H1 (cell line): Measurements from ENCODE around the gene INTS1. TPM values are rescaled to one million over a fixed set of nuclear protein-coding genes. Genes with fewer than 3 reads are reported as not detected.

Experiments
- CTCF ChIA-PET: fragments of 300-600 bp; sonication (Branson Sonifier 250); formaldehyde crosslinking; loops from one replicate; lab custom pipeline; 2021; ENCODE audit not compliant: partially characterized antibody; lab: Charles Lee
- POLR2A ChIA-PET: fragments of 300-600 bp; sonication (Branson Sonifier 250); formaldehyde crosslinking; loops from one replicate; lab custom pipeline; 2021; ENCODE audit warnings: inconsistent platforms; ENCODE audit not compliant: partially characterized antibody; lab: Charles Lee
- DNase-seq, 2 experiments: peaks; one replicate each; pipeline versions ENCODE4 v3.0.0 to v3.0.0-alpha.2; 2010 to 2022; ENCODE audit warnings: low spot score in 2 of 2, low read depth in 1 of 2, mixed read lengths in 1 of 2
- FAIRE-seq: peaks from 2 replicates; lab custom pipeline; 2011; peaks lifted over from hg19 to GRCh38; lab: Jason Lieb, UNC
- H2AFZ ChIP-seq: 2 replicates; pipeline ENCODE4 v1.8.1; 2012; ENCODE audit warnings: low read length, inconsistent platforms
- H2AK5ac ChIP-seq: 2 replicates; pipeline ENCODE4 v1.6.1; 2013; ENCODE audit warnings: low read depth, low read length
- H2BK120ac ChIP-seq: replicated peaks from 2 replicates; pipeline ENCODE3; 2013; ENCODE audit warnings: low read depth, low read length, inconsistent platforms
- H2BK12ac ChIP-seq: 2 replicates; pipeline ENCODE4 v1.6.1; 2013; ENCODE audit warnings: low read depth, low read length
- H2BK15ac ChIP-seq: 2 replicates; pipeline ENCODE4 v1.6.1; 2013; ENCODE audit warnings: low read length
- H2BK20ac ChIP-seq: 2 replicates; pipeline ENCODE4 v1.6.1; 2013; ENCODE audit warnings: low read length
- H2BK5ac ChIP-seq: 2 replicates; pipeline ENCODE4 v1.6.1; 2013; ENCODE audit warnings: low read depth, low read length
- H3K14ac ChIP-seq: 2 replicates; pipeline ENCODE4 v1.6.1; 2013; ENCODE audit warnings: inconsistent platforms; ENCODE audit not compliant: insufficient read length
- H3K18ac ChIP-seq: 2 replicates; pipeline ENCODE4 v1.6.1; 2013; ENCODE audit warnings: low read length; ENCODE audit errors: extremely low read depth
- H3K23ac ChIP-seq: 2 replicates; pipeline ENCODE4 v1.6.1; 2013; ENCODE audit warnings: inconsistent platforms; ENCODE audit not compliant: insufficient read length
- H3K23me2 ChIP-seq: 2 replicates; pipeline ENCODE4 v1.6.1; 2013; ENCODE audit warnings: low read depth, low read length
- H3K27ac ChIP-seq: 2 replicates; pipeline ENCODE4 v1.6.1; 2011; ENCODE audit warnings: low read depth, low read length, inconsistent platforms
- H3K27me3 ChIP-seq, 4 experiments: replicated peaks in 1 of 4; 1 replicate in 1 of 4; 2 replicates in 3 of 4; pipeline versions ENCODE4 v1.6.1 to v1.8.1; 2011 to 2013; ENCODE audit warnings: low read length in 3 of 4, mild to moderate bottlenecking in 3 of 4, inconsistent platforms in 2 of 4, mixed read lengths in 2 of 4, moderate library complexity in 1 of 4; ENCODE audit not compliant: control insufficient read depth in 3 of 4, insufficient read depth in 3 of 4; ENCODE audit errors: extremely low read depth in 1 of 4
- H3K36me3 ChIP-seq, 4 experiments: 2 replicates each; pipeline versions ENCODE4 v1.6.1 to v1.8.1; 2011 to 2013; ENCODE audit warnings: mild to moderate bottlenecking in 4 of 4, low read length in 3 of 4, moderate library complexity in 2 of 4, control low read depth in 1 of 4, inconsistent platforms in 1 of 4; ENCODE audit not compliant: insufficient read depth in 4 of 4, control insufficient read depth in 2 of 4
- H3K4ac ChIP-seq: replicated peaks from 2 replicates; pipeline ENCODE3; 2013; ENCODE audit warnings: low read length, low read depth, mixed read lengths, inconsistent platforms; ENCODE audit not compliant: insufficient read length
- H3K4me1 ChIP-seq, 4 experiments: replicated peaks in 1 of 4; 1 replicate in 1 of 4; 2 replicates in 3 of 4; pipeline versions ENCODE4 v1.6.1 to v1.8.1; 2011 to 2013; ENCODE audit warnings: low read length in 3 of 4, inconsistent platforms in 2 of 4, mixed read lengths in 1 of 4; ENCODE audit not compliant: insufficient read depth in 4 of 4, control insufficient read depth in 3 of 4
- H3K4me2 ChIP-seq, 2 experiments: 2 replicates each; pipeline versions ENCODE4 v1.6.1 to v1.8.1; 2011 to 2013; ENCODE audit warnings: low read depth in 2 of 2, low read length in 2 of 2, control low read depth in 1 of 2, inconsistent platforms in 1 of 2, mild to moderate bottlenecking in 1 of 2; ENCODE audit not compliant: insufficient read depth in 1 of 2
- H3K4me3 ChIP-seq, 4 experiments: fragments of 200-600, 300-600 bp in 1 of 4; sonication (generic), shearing (Covaris generic), sonication (Bioruptor Twin) in 1 of 4; 2 replicates each; pipeline versions ENCODE4 v1.5.1 to v1.8.1; 2011 to 2016; ENCODE audit warnings: low read length in 4 of 4, low read depth in 3 of 4, control low read depth in 2 of 4, inconsistent platforms in 2 of 4, mild to moderate bottlenecking in 2 of 4, mixed read lengths in 1 of 4, moderate library complexity in 1 of 4; ENCODE audit not compliant: insufficient read depth in 2 of 4; ENCODE audit errors: extremely low read depth in 1 of 4
- H3K56ac ChIP-seq: replicated peaks from 2 replicates; pipeline ENCODE3; 2013; ENCODE audit warnings: low read depth, mild to moderate bottlenecking, mixed read lengths, low read length, inconsistent platforms; ENCODE audit not compliant: insufficient read length
- H3K79me1 ChIP-seq: 2 replicates; pipeline ENCODE4 v1.6.1; 2013; ENCODE audit warnings: low read depth, low read length, control low read depth
- H3K79me2 ChIP-seq, 2 experiments: 2 replicates each; pipeline versions ENCODE4 v1.6.1 to v1.8.1; 2012 to 2013; ENCODE audit warnings: low read length in 2 of 2, mild to moderate bottlenecking in 2 of 2, inconsistent platforms in 1 of 2; ENCODE audit not compliant: insufficient read depth in 2 of 2, control insufficient read depth in 1 of 2
- H3K9ac ChIP-seq, 4 experiments: replicated peaks in 1 of 4; 1 replicate in 1 of 4; 2 replicates in 3 of 4; pipeline versions ENCODE4 v1.6.1 to v1.8.1; 2011 to 2013; ENCODE audit warnings: low read depth in 3 of 4, low read length in 3 of 4, control low read depth in 2 of 4, mild to moderate bottlenecking in 2 of 4, moderate library complexity in 2 of 4, inconsistent platforms in 1 of 4; ENCODE audit errors: extremely low read depth in 1 of 4
- H3K9me3 ChIP-seq, 2 experiments: 2 replicates each; pipeline versions ENCODE4 v1.6.1 to v1.8.1; 2012 to 2013; ENCODE audit warnings: mild to moderate bottlenecking in 2 of 2, moderate library complexity in 2 of 2, control low read depth in 1 of 2, inconsistent platforms in 1 of 2, low read depth in 1 of 2, low read length in 1 of 2, mixed read lengths in 1 of 2; ENCODE audit not compliant: insufficient read depth in 2 of 2
- H4K20me1 ChIP-seq, 2 experiments: replicated peaks in 1 of 2; 2 replicates each; pipeline versions ENCODE3 to v1.8.1; 2011 to 2013; ENCODE audit warnings: inconsistent platforms in 2 of 2, low read length in 2 of 2, mild to moderate bottlenecking in 1 of 2; ENCODE audit not compliant: insufficient read depth in 2 of 2, control insufficient read depth in 1 of 2
- H4K5ac ChIP-seq: 2 replicates; pipeline ENCODE4 v1.6.1; 2013; ENCODE audit warnings: low read length, low read depth, mixed read lengths, inconsistent platforms; ENCODE audit not compliant: insufficient read length
- H4K8ac ChIP-seq: 2 replicates; pipeline ENCODE4 v1.8.0; 2013; ENCODE audit warnings: mild to moderate bottlenecking, moderate library complexity, low read length, inconsistent platforms; ENCODE audit not compliant: insufficient read depth; ENCODE audit errors: extremely low read depth
- H4K91ac ChIP-seq: replicated peaks from 2 replicates; pipeline ENCODE3; 2013; ENCODE audit warnings: low read length, mixed read lengths, inconsistent platforms; ENCODE audit not compliant: insufficient read length
- CBX8 ChIP-seq: fragments of 300-800, 300-1000 bp; sonication (generic); IDR thresholded peaks from 2 replicates; pipeline ENCODE4 v1.7.1; 2016; ENCODE audit warnings: low read depth, low read length, borderline replicate concordance
- CTCF ChIP-seq, 3 experiments: IDR thresholded peaks; 1 replicate in 2 of 3; 2 replicates in 1 of 3; pipeline versions ENCODE4 v1.5.1 to v1.6.1; 2011; ENCODE audit warnings: low read length in 3 of 3, mild to moderate bottlenecking in 3 of 3, inconsistent platforms in 2 of 3, low read depth in 1 of 3, moderate library complexity in 1 of 3; ENCODE audit not compliant: insufficient read depth in 1 of 3; ENCODE audit errors: control extremely low read depth in 1 of 3
- EZH2 ChIP-seq: fragments of 200-600 bp; sonication (generic); IDR thresholded peaks from 2 replicates; pipeline ENCODE4 v1.7.1; 2012; ENCODE audit warnings: low read depth, mild to moderate bottlenecking, moderate library complexity, low read length, inconsistent platforms; ENCODE audit not compliant: severe bottlenecking
- JUN ChIP-seq: IDR thresholded peaks from 2 replicates; pipeline ENCODE4 v1.6.1; 2011; ENCODE audit warnings: low read depth, mild to moderate bottlenecking, improper control_type of control experiment, low read length
- KDM5A ChIP-seq: fragments of 200-600 bp; IDR thresholded peaks from 2 replicates; pipeline ENCODE4 v1.7.1; 2012; ENCODE audit warnings: mild to moderate bottlenecking, low read length, inconsistent platforms, mixed read lengths
- RXRA ChIP-seq: IDR thresholded peaks from 2 replicates; pipeline ENCODE4 v1.6.1; 2011; ENCODE audit warnings: low read depth, mild to moderate bottlenecking, low read length, moderate library complexity; ENCODE audit not compliant: insufficient read depth
- TAF7 ChIP-seq: optimal IDR thresholded peaks from 2 replicates; pipeline ENCODE3; 2011; ENCODE audit warnings: low read depth, mild to moderate bottlenecking, inconsistent platforms, low read length, moderate library complexity, borderline replicate concordance
- USF2 ChIP-seq: IDR thresholded peaks from 2 replicates; pipeline ENCODE4 v1.6.1; 2011; ENCODE audit warnings: low read length, improper control_type of control experiment
- WGBS, 2 experiments: shearing (Covaris generic) in 1 of 2; methylation state at CpG; one replicate each; pipeline versions ENCODE4 v1.1.6 to v1.1.7; 2013 to 2015; ENCODE audit warnings: low lambda C conversion rate in 2 of 2, mixed read lengths in 2 of 2, inconsistent platforms in 1 of 2, low coverage in 1 of 2, missing lambda C conversion rate in 1 of 2; ENCODE audit not compliant: insufficient replicate concordance in 2 of 2, insufficient coverage in 1 of 2, insufficient read length in 1 of 2; ENCODE audit errors: extremely low coverage in 1 of 2, missing lambda C conversion rate in 1 of 2; 5-methylcytosine and 5-hydroxymethylcytosine counted together
- polyA plus RNA-seq, 7 experiments: library from polyadenylated mRNA; depleted of rRNA in 3 of 7; stranded (reverse) in 5 of 7; unstranded in 2 of 7; fragments of >200 nt in 5 of 7; fragments of 200-250 nt in 2 of 7; gene quantifications; 1 replicate in 5 of 7; 2 replicates in 1 of 7; 4 replicates in 1 of 7; pipeline versions ENCODE4 v1.2.1 to v1.2.3, GENCODE V29; 2011 to 2013; ENCODE audit warnings: missing spikeins in 2 of 7, mixed read lengths in 2 of 7
- total RNA-seq: library from RNA; stranded (reverse); fragmentation: NEBNext Ultra II Directional; extraction: Animal tissue kit (Norgen Biotek cat#: 25700); gene quantifications from 2 replicates; pipeline ENCODE4 v1.2.1, GENCODE V29; 2021

The INTS1 gene
- total and polyA plus RNA-seq, 2 of the 8 experiments (the other 6 are each of a cell fraction or from before 2014, with no cell fraction given), result 76.9 to 104 TPM

GRCh38 chr7:1508277-1508758 lies 4.1 kb upstream of the INTS1 start:
- H2BK5ac ChIP-seq, result no peak overlapping the region
- no peak overlapping the region for H2BK120ac ChIP-seq
- H3K27me3 ChIP-seq, result no peaks in the 10 kb centered on the region
- ChIA-PET CTCF (interaction anchor here (0.6 to 2.2 kb wide), 5 partner anchors 49 to 904 kb away, joined by 3 to 9 read pairs (median 3); no protein-coding TSS in a partner anchor), POLR2A (interaction anchor here (0.6 kb wide), 1 partner anchor 35 kb away, joined by 3 read pairs; no protein-coding TSS in a partner anchor)
- peaks cover 3 to 10% (median 7%) of the 10 kb centered on the region in 4 experiments; a peak in 6 of 7 replicates for H3K4me1 ChIP-seq
- 0 out of 2 replicates have a peak overlapping the region, but pooled peaks have one; percentile 19 for H2BK12ac ChIP-seq
- DNase-seq, result no peak
- H3K14ac ChIP-seq, result no peak overlapping the region
- no peak overlapping the region for H3K23ac ChIP-seq
- H3K79me2 ChIP-seq, result peaks cover 3 to 8% of the 10 kb centered on the region in 2 experiments; a peak in 3 of 4 replicates
- no peak overlapping the region for H3K27ac ChIP-seq
- H3K18ac ChIP-seq, result no peak overlapping the region
- H4K91ac ChIP-seq, result no peak overlapping the region
- no peak for FAIRE-seq
- no peak overlapping the region for H4K8ac ChIP-seq
- H2BK20ac ChIP-seq, result no peak overlapping the region
- H3K23me2 ChIP-seq, result peaks cover 5% of the 10 kb centered on the region; the same call in 1 of the 2 replicates
- no peak overlapping the region for H3K4ac ChIP-seq
- H4K20me1 ChIP-seq, result peaks cover 3 to 6% of the 10 kb centered on the region in 2 experiments
- H3K9ac ChIP-seq, result no peak overlapping the region
- no peak overlapping the region for H3K56ac ChIP-seq
- no peaks in the 10 kb centered on the region for H3K9me3 ChIP-seq
- no peak overlapping the region for H2AFZ ChIP-seq
- 80% methylated on average over 10 of the region's 10 CpGs; no CpG with 5 or more reads in 1 of the 2 experiments for WGBS, 2 experiments
- H2BK15ac ChIP-seq, result no peak overlapping the region
- no peak overlapping the region for H2AK5ac ChIP-seq
- H3K4me2 ChIP-seq, result no peak overlapping the region
- no peak overlapping the region for H4K5ac ChIP-seq
- H3K4me3 ChIP-seq, result no peak overlapping the region
- no peaks in the 10 kb centered on the region for H3K36me3 ChIP-seq
- no peak for TF ChIP-seq RXRA
- no peak for TF ChIP-seq USF2
- no peak for TF ChIP-seq JUN
- TF ChIP-seq CTCF (IDR thresholded peaks at IDR 0.05; ENCODE audit: control extremely low read depth in 1 of 3, insufficient read depth in 1 of 3, low read depth in 1 of 3, low read length in 3 of 3), result no peak
- TF ChIP-seq EZH2, result no peak
- no peak for TF ChIP-seq TAF7
- no peak for TF ChIP-seq KDM5A
- TF ChIP-seq CBX8, result no peak
- no peaks in the 10 kb centered on the region for H3K79me1 ChIP-seq
